GM19240 (cell line): ENCODE measurements around the gene CCDC136.

Experiments used
- DNase-seq: peaks from one replicate; pipeline ENCODE4 v3.0.0; 2011; ENCODE audit warnings: low spot score; ENCODE audit not compliant: insufficient read length

Gene CCDC136

GRCh38 chr7:128831994-128832879 is 40.5 kb downstream of the CCDC136 start:
- DNase-seq = no peak

DNA sequence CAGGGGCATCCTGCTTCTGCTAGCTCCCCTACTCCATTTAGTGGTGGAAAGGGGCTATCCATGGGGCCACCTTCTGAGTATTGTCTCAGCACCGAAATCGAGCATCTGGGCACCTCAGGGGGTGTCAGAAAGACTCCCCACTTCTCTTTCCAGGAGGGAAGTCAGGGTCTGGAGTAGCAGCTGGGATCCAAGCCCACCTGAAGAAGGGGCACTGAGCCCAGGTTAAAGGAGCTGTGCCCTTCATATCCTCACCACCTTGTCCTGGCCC is 41.0 kb downstream of the CCDC136 start:
- DNase-seq = no peak

DNA sequence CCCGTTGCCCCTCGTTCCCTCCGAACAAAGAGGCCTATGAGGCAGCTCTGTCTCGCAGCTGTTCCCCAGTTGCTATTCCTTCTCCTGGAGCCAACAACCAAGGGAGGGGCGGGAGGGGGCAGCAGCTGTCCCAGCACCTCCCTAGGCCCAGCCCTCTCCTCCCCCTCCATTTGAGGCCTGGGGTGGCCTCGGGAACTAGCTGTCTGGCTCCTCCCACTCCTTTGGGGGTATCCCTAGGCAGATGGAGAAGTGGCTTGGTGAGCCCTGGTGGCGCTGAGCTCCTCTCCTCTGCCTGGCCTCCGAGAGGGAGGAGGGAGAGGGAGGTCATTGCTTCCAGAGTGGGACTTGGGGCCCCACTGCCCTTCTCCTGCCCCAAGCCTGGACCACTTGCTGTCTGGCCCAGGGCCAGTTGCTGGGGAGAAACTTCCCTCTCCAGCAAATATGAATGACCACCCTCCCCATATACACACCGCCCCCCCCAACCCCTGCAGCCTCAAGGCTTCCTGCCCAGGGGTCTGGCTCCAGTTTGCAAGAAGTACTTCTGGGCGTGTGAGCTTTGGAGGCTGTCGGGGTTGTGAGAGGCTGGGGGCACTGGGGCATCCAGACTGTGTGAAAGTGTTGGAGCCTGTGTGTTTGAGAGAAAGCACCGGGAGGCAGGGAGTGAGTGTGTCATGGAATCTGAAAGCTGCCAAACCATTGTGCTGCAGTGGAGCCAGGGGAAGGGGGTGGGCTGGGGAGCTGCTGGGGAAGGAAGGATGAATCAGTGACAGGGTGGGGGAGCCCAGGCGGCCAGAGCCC is 41.6 kb downstream of the CCDC136 start:
- DNase-seq = no peak

DNA sequence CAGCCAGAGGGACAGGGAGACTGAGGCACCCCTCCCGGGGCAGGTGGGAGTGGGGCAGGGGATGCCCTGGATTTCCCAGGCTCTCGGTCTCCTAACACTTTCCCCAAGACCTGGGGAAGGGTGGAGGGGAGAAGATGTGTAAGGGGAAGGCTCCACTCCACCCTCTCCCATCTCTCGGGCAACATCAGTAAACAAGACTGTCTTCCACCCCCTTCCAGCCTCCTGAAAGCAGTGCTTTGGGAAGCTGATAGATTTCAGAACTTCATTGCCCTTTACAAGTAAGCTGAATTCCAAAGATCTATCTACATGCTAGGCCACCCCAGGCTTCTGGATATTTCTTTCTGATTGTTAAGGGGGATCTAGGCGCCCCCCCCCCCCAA is 42.2 kb downstream of the CCDC136 start:
- DNase-seq = no peak

DNA sequence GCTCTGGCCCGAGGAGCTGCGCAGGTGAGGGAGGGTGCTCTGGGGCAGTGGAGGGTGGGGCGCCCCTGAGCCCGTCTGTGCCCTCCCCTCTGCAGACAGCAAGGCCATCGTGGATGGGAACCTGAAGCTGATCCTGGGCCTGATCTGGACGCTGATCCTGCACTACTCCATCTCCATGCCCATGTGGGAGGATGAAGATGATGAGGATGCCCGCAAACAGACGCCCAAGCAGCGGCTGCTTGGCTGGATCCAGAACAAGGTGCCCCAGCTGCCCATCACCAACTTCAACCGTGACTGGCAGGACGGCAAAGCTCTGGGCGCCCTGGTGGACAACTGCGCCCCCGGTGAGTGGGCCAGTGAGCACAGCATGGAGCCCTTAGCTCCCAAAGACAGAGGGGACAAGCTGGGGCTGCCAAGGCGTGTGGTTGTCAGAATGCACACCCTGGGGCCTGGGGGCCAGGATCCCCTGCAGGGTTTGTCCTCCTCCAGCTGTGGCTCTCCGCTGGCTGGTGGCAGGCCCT is 43.5 kb downstream of the CCDC136 start:
- DNase-seq = no peak

DNA sequence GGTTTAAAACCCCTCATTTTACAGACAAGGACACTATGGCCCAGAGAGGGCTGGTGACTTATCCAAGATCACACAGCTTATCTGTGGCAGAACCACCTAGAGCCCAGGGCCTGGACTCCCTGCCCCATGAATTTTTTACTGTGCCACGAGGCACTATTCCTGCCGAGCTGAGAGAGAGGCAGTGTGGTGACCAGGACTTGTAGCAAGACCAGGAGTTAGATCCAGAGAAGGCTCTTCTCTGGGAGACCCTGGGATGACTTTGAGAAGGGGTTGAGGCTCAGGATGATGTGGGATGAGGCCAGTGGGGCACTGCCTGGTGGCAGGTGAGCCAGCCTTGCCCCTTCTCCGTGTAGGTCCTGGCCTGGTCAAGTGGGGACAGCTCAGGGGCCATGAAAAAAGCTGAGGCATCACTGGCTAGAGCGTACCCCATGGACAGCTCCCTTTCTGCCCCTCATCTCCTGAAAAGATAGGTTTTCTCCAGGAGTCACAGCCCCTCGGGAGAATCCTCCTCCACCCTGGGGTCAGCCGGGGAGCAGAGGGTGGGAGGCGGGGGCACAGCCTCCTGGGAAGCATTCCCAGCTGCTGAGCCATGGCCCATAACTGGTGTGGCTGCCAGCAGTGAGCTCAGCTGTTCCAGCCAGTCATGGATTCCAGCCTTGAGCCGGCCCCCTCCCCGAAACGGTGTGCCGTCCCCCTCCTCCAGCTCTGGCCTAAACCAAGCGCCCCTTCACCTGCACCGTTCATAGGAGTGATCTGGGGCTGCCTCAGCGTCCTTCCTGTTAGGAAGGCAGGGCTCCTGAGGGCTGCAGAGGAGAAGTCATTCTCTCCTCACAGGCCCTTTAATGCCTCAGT is 44.2 kb downstream of the CCDC136 start:
- DNase-seq = no peak

DNA sequence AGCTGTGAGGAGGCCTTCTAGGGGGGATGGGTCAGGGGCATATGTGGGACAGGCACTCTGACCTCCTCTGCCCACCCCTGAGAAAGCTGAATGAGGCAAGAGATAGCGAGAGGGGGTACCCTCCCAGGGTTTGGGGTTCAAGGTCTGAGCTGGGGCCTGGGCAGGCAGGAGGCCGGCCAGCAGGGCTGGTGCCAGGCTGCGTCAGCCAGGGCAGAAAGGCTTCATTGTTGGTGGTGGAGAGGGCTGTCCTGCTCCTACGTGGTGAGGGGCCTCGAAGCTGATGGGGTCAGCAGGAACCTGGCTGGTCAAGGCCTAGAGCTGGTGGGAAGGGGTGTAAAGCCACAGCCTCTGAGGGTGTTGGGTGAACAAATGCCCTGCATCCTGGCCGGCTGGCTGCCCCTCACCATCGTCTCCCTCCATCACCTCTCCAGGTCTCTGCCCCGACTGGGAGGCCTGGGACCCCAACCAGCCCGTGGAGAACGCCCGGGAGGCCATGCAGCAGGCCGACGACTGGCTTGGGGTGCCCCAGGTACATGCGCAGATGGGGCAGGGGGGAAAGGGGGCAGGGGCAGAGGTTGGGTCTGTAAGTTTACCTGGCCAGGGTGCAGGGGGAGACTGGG is 45.1 kb downstream of the CCDC136 start:
- DNase-seq = no peak

- DNase-seq = no peak
Measured at GRCh38 chr7:128837521-128837921, 45.8 kb downstream of the CCDC136 start.

- DNase-seq = no peak
Measured at GRCh38 chr7:128838109-128838779, 46.5 kb downstream of the CCDC136 start.

DNA sequence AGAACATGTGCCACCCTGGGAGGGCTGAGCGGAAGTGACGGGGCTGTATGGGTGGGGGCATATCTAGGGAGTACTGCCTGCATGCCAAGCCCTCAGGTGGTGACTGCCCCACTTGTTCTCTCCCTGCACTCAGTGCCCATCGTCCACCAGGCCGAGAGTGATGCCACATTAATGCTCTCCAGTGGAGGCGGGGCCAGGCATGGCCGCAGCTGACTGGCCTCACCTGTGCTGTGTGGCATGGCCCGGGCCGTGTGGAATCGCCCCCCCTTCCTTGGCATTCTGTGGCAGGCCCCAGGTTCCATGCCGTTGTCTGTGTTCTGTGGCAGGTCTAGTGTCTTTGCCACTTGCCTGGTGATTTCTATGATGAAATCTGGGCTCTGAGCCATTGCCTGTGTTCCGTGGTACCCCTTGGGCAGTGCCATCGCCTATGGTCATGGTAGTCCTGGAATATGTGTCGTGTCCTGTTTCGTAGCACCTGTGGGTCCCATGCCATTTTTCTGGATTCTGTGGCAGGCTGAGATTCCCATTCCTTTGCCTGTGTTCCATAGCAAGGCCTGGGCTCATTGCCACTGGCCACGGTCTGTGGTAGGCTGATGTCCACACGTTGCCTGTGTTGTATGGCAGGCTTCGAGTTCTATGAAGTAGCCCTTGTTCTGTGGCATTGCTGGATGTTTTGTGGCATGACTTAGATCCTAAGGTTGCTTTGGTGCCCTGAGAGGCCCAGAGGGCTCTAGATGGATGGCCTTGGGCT is 47.4 kb downstream of the CCDC136 start:
- DNase-seq = no peak

DNA sequence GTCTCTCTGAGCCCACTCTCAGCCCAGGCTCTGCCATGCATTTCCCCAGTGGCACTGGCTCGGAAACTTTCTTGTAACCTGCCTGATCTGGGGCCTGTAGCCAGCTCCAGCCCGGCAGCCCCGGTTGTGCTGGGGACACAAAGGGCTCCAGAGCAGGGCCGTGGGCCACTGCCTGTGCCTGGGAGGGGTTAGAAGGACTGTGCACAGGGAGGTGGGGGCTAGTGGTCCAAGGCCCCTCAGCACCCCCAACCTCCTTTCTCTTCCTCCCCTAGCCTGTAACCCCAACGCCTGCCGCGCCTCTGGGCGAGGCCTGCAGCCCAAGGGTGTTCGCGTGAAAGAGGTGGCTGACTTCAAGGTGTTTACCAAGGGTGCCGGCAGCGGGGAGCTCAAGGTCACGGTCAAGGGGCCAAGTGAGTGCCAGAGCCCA is 48.0 kb downstream of the CCDC136 start:
- no peak for DNase-seq

DNA sequence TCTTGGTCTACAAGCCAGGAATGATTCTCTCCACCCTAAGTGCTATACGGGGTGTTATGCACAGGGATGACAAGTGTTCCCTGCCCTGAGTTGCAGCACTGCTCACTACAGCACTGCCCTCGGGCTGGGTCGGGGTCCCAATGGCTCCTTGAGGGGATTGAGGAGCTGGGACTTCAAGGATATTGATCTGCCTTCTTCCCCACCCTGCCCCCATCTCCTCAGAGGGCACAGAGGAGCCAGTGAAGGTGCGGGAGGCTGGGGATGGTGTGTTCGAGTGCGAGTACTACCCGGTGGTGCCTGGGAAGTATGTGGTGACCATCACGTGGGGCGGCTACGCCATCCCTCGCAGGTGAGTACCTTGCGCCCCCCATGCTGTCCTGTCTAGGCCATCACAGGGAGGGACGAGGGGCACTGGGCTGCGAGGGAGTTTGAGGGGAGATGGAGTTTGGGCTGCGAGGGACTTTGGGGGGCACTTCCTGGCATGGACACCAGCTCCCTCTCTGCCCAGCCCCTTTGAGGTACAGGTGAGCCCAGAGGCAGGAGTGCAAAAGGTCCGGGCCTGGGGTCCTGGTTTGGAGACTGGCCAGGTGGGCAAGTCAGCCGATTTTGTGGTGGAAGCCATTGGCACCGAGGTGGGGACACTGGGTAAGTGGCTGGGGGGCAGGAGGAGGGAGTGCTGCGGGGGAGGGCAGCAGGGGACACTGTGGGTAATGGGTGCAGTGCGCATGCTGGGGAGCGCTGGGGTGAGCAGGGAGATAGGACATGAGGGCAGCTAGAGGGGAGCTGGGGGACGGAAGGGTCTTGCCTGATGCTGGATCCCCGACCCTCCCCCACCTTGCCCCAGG is 48.8 kb downstream of the CCDC136 start:
- DNase-seq = no peak

DNA sequence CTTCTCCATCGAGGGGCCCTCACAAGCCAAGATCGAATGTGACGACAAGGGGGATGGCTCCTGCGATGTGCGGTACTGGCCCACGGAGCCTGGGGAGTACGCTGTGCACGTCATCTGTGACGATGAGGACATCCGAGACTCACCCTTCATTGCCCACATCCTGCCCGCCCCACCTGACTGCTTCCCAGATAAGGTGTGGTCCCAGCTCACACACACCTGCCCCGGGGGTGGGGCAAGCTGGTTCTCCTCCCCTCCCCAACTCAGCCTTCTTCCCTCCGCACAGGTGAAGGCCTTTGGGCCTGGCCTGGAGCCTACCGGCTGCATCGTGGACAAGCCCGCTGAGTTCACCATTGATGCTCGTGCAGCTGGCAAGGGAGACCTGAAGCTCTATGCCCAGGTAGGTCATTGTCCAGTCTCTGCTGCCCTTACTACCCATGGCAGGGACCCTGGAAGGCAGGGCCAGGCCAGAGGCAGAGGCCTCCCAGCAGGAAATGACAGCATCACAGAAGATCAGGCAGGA is 49.5 kb downstream of the CCDC136 start:
- DNase-seq = no peak

GRCh38 chr7:128841921-128842673 is 50.3 kb downstream of the CCDC136 start:
- peak; percentile 81 for DNase-seq

GRCh38 chr7:128842674-128843641 is 51.2 kb downstream of the CCDC136 start:
- no peak for DNase-seq

DNA sequence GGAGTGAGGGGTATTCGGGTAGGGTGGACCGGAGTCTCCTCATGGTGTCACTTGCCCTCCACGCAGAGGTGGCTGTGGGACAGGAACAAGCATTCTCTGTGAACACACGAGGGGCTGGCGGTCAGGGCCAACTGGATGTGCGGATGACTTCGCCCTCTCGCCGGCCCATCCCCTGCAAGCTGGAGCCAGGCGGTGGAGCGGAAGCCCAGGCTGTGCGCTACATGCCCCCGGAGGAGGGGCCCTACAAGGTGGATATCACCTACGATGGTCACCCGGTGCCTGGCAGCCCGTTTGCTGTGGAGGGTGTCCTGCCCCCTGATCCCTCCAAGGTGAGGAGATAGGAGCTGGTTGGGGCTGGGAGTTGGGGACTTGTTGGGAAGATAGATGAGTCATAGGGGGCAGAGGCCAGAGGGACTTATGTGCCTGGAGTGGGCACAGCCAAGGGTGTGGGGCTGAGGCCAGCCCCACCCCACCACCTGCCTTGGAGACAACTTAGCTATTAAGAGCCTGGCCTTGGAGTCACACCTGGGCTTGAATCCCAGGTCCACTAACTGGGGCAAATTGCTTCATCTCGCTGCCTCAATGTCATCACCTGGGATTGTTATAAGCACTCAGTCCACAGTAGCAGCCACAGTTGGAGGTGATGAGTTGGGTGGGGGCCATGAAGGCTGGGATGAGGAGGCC is 52.3 kb downstream of the CCDC136 start:
- no peak for DNase-seq
